GM23248 (cell line): ENCODE results near the gene ZBTB12. TPM values are rescaled to one million over a fixed set of nuclear protein-coding genes. Genes with fewer than 3 reads are reported as not detected.
"Not testable (repeated sequence)": the region's sequence is repeated elsewhere in the genome, so short reads cannot be mapped to it uniquely, and the experiment has no call there.

ENCODE experiments used
- DNase-seq: peaks from one replicate; pipeline ENCODE4 v3.0.0-alpha.2; 2015
- H2AFZ ChIP-seq: fragments of 200-600 bp; sonication (generic); 2 replicates; pipeline ENCODE4 v1.6.1; 2016; ENCODE audit warnings: antibody characterized with exemption
- H3F3A ChIP-seq: fragments of 200-600 bp; sonication (generic); 2 replicates; pipeline ENCODE4 v1.6.1; 2016; ENCODE audit warnings: mild to moderate bottlenecking, antibody characterized with exemption, mixed run types; ENCODE audit not compliant: insufficient read depth
- H3K27ac ChIP-seq: fragments of 200-600 bp; sonication (generic); 2 replicates; pipeline ENCODE4 v1.5.1; 2016; ENCODE audit warnings: mild to moderate bottlenecking
- H3K27me3 ChIP-seq: fragments of 200-600 bp; sonication (generic); replicated peaks from 2 replicates; pipeline ENCODE4 v1.6.1; 2016; ENCODE audit warnings: mild to moderate bottlenecking; ENCODE audit not compliant: insufficient read depth
- H3K36me3 ChIP-seq: fragments of 200-600 bp; sonication (generic); 2 replicates; pipeline ENCODE4 v1.6.1; 2016; ENCODE audit warnings: low read depth, mild to moderate bottlenecking
- H3K4me1 ChIP-seq: fragments of 200-600 bp; sonication (generic); 2 replicates; pipeline ENCODE4 v1.6.1; 2016; ENCODE audit warnings: mild to moderate bottlenecking; ENCODE audit not compliant: insufficient read depth
- H3K4me2 ChIP-seq: fragments of 200-600 bp; sonication (generic); one replicate; pipeline ENCODE4 v1.6.1; 2016; ENCODE audit warnings: mild to moderate bottlenecking; ENCODE audit not compliant: unreplicated experiment
- H3K4me3 ChIP-seq: fragments of 200-600 bp; sonication (generic); 2 replicates; pipeline ENCODE4 v1.5.1; 2016; ENCODE audit warnings: mild to moderate bottlenecking
- H3K79me2 ChIP-seq: fragments of 200-600 bp; sonication (generic); 2 replicates; pipeline ENCODE4 v1.6.1; 2016; ENCODE audit warnings: mild to moderate bottlenecking; ENCODE audit not compliant: insufficient read depth
- H3K9ac ChIP-seq: fragments of 200-600 bp; sonication (generic); 2 replicates; pipeline ENCODE4 v1.6.1; 2016; ENCODE audit warnings: mild to moderate bottlenecking
- H3K9me2 ChIP-seq: fragments of 200-600 bp; sonication (generic); 2 replicates; pipeline ENCODE4 v1.6.1; 2016; ENCODE audit warnings: mixed run types, mild to moderate bottlenecking, moderate library complexity; ENCODE audit not compliant: insufficient read depth
- H3K9me3 ChIP-seq: fragments of 200-600 bp; sonication (generic); one replicate; pipeline ENCODE4 v1.6.1; 2017; ENCODE audit warnings: low read depth
- H4K20me1 ChIP-seq: fragments of 200-600 bp; sonication (generic); 2 replicates; pipeline ENCODE4 v1.6.0; 2016; ENCODE audit not compliant: insufficient read depth
- EZH2 ChIP-seq: fragments of 200-600 bp; sonication (generic); IDR thresholded peaks from 2 replicates; pipeline ENCODE4 v1.6.1; 2018; ENCODE audit warnings: antibody characterized with exemption, mild to moderate bottlenecking; ENCODE audit not compliant: insufficient read depth, poor library complexity, severe bottlenecking
- EZH2phosphoT487 ChIP-seq: fragments of 200-600 bp; sonication (generic); IDR thresholded peaks from 2 replicates; pipeline ENCODE4 v1.6.1; 2018; ENCODE audit warnings: antibody characterized with exemption, moderate library complexity, mild to moderate bottlenecking, low read depth; ENCODE audit not compliant: insufficient read depth
- WGBS, 2 experiments: methylation state at CpG; one replicate each; pipeline ENCODE4 v1.1.6; 2015 to 2017; ENCODE audit warnings: low lambda C conversion rate in 2 of 2, low coverage in 1 of 2; ENCODE audit errors: missing lambda C conversion rate in 2 of 2; 5-methylcytosine and 5-hydroxymethylcytosine counted together
- in situ Hi-C: fragments of 300-500 bp; cut with MboI; formaldehyde crosslinking; loops from 2 replicates; pipeline ENCODE4 v1.15.0; 2020
- polyA plus RNA-seq: library from polyadenylated mRNA; unstranded; fragments of >200 nt; fragmentation: Nextera tagmentation; extraction: Ambion mirVana; gene quantifications from 2 replicates; pipeline ENCODE4 v1.2.1, GENCODE V29; 2016
- total RNA-seq: library from RNA; depleted of rRNA; stranded (reverse); fragments of >200 nt; shearing (Covaris generic); gene quantifications from 2 replicates; pipeline ENCODE4 v1.2.3, GENCODE V29; 2014

ZBTB12 gene
- total and polyA plus RNA-seq, 2 experiments from 2014 or later = 6.1 TPM; not detected in 1

GRCh38 chr6:31908791-31909190 is 6.9 kb upstream of the ZBTB12 start:
- in situ Hi-C loops = no loop called here
- Histone ChIP-seq H3K9me2 (no peaks in the 10 kb centered on the region), H3K4me1 (peaks cover 43% of the 10 kb centered on the region), H3F3A (peaks cover 16% of the 10 kb centered on the region), H4K20me1 (no peaks in the 10 kb centered on the region), H3K27ac (peak overlapping the region; percentile 95), H3K4me3 (no peak overlapping the region), H3K79me2 (no peaks in the 10 kb centered on the region), H3K27me3 (no peaks in the 10 kb centered on the region), H3K9me3 (no peaks in the 10 kb centered on the region), H3K9ac (no peak overlapping the region), H2AFZ (no peak overlapping the region), H3K36me3 (no peaks in the 10 kb centered on the region), H3K4me2 (no peak overlapping the region)
- DNase-seq = peak; percentile 68
- TF ChIP-seq EZH2phosphoT487 = no peak
- TF ChIP-seq EZH2 = no peak
- 40 to 52% methylated on average over 4 of the region's 4 CpGs for WGBS, 2 experiments

- H4K20me1 ChIP-seq, in situ Hi-C loops, H3K9ac ChIP-seq, H3K79me2 ChIP-seq, H3K9me3 ChIP-seq, H2AFZ ChIP-seq, H3K4me3 ChIP-seq, H3K9me2 ChIP-seq, H3K36me3 ChIP-seq, H3K27me3 ChIP-seq, H3K4me2 ChIP-seq: not testable (repeated sequence)
- H3K27ac ChIP-seq = peak overlapping the region; percentile 95
- H3F3A ChIP-seq = peaks cover 16% of the 10 kb centered on the region
- peak; percentile 24 for DNase-seq
- peaks cover 43% of the 10 kb centered on the region for H3K4me1 ChIP-seq
- WGBS, 2 experiments = 93 to 94% methylated on average over 5 of the region's 5 CpGs
Observed at GRCh38 chr6:31908255-31908654, 6.4 kb upstream of the ZBTB12 start.

- in situ Hi-C loops = no loop called here
- TF ChIP-seq EZH2 = no peak
- no peak for TF ChIP-seq EZH2phosphoT487
- WGBS, 2 experiments = 26% methylated on average over 7 of the region's 7 CpGs
- no peak overlapping the region for H3K9ac ChIP-seq
- no peaks in the 10 kb centered on the region for H4K20me1 ChIP-seq
- peaks cover 49% of the 10 kb centered on the region for H3K4me1 ChIP-seq
- DNase-seq = peak; percentile 87
- H3K27ac ChIP-seq = 0 out of 2 replicates have a peak overlapping the region, but pooled peaks have one; percentile 31
- no peaks in the 10 kb centered on the region for H3K9me2 ChIP-seq
- H3K36me3 ChIP-seq = no peaks in the 10 kb centered on the region
- H3K79me2 ChIP-seq = no peaks in the 10 kb centered on the region
- H3F3A ChIP-seq = peaks cover 25% of the 10 kb centered on the region
- H3K4me2 ChIP-seq = no peak overlapping the region
- H3K4me3 ChIP-seq = no peak overlapping the region
- no peaks in the 10 kb centered on the region for H3K27me3 ChIP-seq
- no peaks in the 10 kb centered on the region for H3K9me3 ChIP-seq
- H2AFZ ChIP-seq = no peak overlapping the region
Observed at GRCh38 chr6:31907158-31907813, 5.4 kb upstream of the ZBTB12 start.

- in situ Hi-C loops, H3K27me3 ChIP-seq, H3K4me3 ChIP-seq, H3K9me3 ChIP-seq, H3K79me2 ChIP-seq, H3K27ac ChIP-seq, H4K20me1 ChIP-seq, H3K9ac ChIP-seq, H3K9me2 ChIP-seq, H2AFZ ChIP-seq, H3K4me2 ChIP-seq, DNase-seq, H3K36me3 ChIP-seq: not testable (repeated sequence)
- 79% methylated on average over 8 of the region's 8 CpGs for WGBS, 2 experiments
- H3K4me1 ChIP-seq = peaks cover 44% of the 10 kb centered on the region
- H3F3A ChIP-seq = peaks cover 25% of the 10 kb centered on the region
Observed at GRCh38 chr6:31906727-31907126, 4.8 kb upstream of the ZBTB12 start.

- no peak overlapping the region for H3K27ac ChIP-seq
- 38 to 41% methylated on average over 4 of the region's 4 CpGs for WGBS, 2 experiments
- no peaks in the 10 kb centered on the region for H3K9me3 ChIP-seq
- no peak overlapping the region for H3K4me2 ChIP-seq
- no peaks in the 10 kb centered on the region for H4K20me1 ChIP-seq
- H3F3A ChIP-seq = peaks cover 25% of the 10 kb centered on the region
- no peak for TF ChIP-seq EZH2phosphoT487
- TF ChIP-seq EZH2 = no peak
- no peaks in the 10 kb centered on the region for H3K79me2 ChIP-seq
- H3K9ac ChIP-seq = no peak overlapping the region
- H2AFZ ChIP-seq = no peak overlapping the region
- no peak overlapping the region for H3K4me3 ChIP-seq
- no peaks in the 10 kb centered on the region for H3K9me2 ChIP-seq
- in situ Hi-C loops = no loop called here
- H3K27me3 ChIP-seq = no peaks in the 10 kb centered on the region
- peaks cover 41% of the 10 kb centered on the region for H3K4me1 ChIP-seq
- no peaks in the 10 kb centered on the region for H3K36me3 ChIP-seq
- DNase-seq = no peak
Observed at GRCh38 chr6:31906122-31906521, 4.2 kb upstream of the ZBTB12 start.
